ENCODE data around the gene NCOA7. TPM values are rescaled to one million over a fixed set of nuclear protein-coding genes. Genes with fewer than 3 reads are reported as not detected.

NCOA7 gene
- total and polyA plus RNA-seq, 10 of the 15 experiments (the other 5 are each of a cell fraction or from before 2014, with no cell fraction given) = 18.9 to 50.3 (median 34.2) TPM

- TF ChIP-seq, protein P1, sequence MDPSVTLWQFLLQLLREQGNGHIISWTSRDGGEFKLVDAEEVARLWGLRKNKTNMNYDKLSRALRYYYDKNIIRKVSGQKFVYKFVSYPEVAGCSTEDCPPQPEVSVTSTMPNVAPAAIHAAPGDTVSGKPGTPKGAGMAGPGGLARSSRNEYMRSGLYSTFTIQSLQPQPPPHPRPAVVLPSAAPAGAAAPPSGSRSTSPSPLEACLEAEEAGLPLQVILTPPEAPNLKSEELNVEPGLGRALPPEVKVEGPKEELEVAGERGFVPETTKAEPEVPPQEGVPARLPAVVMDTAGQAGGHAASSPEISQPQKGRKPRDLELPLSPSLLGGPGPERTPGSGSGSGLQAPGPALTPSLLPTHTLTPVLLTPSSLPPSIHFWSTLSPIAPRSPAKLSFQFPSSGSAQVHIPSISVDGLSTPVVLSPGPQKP (IDR thresholded peaks at IDR 0.05; ENCODE audit: low read depth, low read length) = no peak
These were observed 36.1 kb downstream of the NCOA7 start (continued) for GRCh38 chr6:125826695-125827463.

GRCh38 chr6:125827788-125828320 lies 37.1 kb downstream of the NCOA7 start:
- SMC1A ChIA-PET (ENCODE audit: uncharacterized antibody, unreplicated experiment) = interaction anchor here (0.9 to 13.4 kb wide), 4 partner anchors 11 to 130 kb away, joined by 3 to 161 read pairs (median 18); partner anchors contain the start of gene NCOA7
- TF ChIP-seq NBN (IDR thresholded peaks at IDR 0.05) (no peak), CBX3 (IDR thresholded peaks at IDR 0.05; ENCODE audit: borderline replicate concordance, low read depth) (no peak), CHD1 (IDR thresholded peaks at IDR 0.05; ENCODE audit: low read depth, low read length) (no peak), TBL1XR1 (IDR thresholded peaks at IDR 0.05; ENCODE audit: low read depth, low read length) (no peak), ZBTB11 (CRISPR knock-in tag; IDR thresholded peaks at IDR 0.05) (no peak), HDAC2 (IDR thresholded peaks at IDR 0.05) (no peak), IKZF2 (IDR thresholded peaks at IDR 0.05) (no peak), STAT3 (IDR thresholded peaks at IDR 0.05; ENCODE audit: low read depth, low read length) (no peak), CREB1 (IDR thresholded peaks at IDR 0.05; ENCODE audit: low read depth) (no peak), ASH2L (IDR thresholded peaks at IDR 0.05; ENCODE audit: borderline replicate concordance, low read depth) (no peak), BACH1 (IDR thresholded peaks at IDR 0.05; ENCODE audit: borderline replicate concordance) (no peak), FOXK2 (IDR thresholded peaks at IDR 0.05) (no peak), NR2C1 (IDR thresholded peaks at IDR 0.05) (no peak)
- TF ChIP-seq, protein P2, sequence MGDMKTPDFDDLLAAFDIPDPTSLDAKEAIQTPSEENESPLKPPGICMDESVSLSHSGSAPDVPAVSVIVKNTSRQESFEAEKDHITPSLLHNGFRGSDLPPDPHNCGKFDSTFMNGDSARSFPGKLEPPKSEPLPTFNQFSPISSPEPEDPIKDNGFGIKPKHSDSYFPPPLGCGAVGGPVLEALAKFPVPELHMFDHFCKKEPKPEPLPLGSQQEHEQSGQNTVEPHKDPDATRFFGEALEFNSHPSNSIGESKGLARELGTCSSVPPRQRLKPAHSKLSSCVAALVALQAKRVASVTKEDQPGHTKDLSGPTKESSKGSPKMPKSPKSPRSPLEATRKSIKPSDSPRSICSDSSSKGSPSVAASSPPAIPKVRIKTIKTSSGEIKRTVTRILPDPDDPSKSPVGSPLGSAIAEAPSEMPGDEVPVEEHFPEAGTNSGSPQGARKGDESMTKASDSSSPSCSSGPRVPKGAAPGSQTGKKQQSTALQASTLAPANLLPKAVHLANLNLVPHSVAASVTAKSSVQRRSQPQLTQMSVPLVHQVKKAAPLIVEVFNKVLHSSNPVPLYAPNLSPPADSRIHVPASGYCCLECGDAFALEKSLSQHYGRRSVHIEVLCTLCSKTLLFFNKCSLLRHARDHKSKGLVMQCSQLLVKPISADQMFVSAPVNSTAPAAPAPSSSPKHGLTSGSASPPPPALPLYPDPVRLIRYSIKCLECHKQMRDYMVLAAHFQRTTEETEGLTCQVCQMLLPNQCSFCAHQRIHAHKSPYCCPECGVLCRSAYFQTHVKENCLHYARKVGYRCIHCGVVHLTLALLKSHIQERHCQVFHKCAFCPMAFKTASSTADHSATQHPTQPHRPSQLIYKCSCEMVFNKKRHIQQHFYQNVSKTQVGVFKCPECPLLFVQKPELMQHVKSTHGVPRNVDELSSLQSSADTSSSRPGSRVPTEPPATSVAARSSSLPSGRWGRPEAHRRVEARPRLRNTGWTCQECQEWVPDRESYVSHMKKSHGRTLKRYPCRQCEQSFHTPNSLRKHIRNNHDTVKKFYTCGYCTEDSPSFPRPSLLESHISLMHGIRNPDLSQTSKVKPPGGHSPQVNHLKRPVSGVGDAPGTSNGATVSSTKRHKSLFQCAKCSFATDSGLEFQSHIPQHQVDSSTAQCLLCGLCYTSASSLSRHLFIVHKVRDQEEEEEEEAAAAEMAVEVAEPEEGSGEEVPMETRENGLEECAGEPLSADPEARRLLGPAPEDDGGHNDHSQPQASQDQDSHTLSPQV (IDR thresholded peaks at IDR 0.05) = no peak

More at GRCh38 chr6:125827788-125828320, 37.1 kb downstream of the NCOA7 start:
- Histone ChIP-seq H3K79me2 (ENCODE audit: control insufficient read depth, insufficient read depth, low read length) (peaks cover 16% of the 10 kb centered on the region), H3K4me1 (ENCODE audit: control insufficient read depth, insufficient read depth, low read length) (peaks cover 13% of the 10 kb centered on the region), H3K36me3 (ENCODE audit: control insufficient read depth in 2 of 2, insufficient read depth in 2 of 2, low read length in 1 of 2) (no peaks in the 10 kb centered on the region), H3K9ac (ENCODE audit: control insufficient read depth, insufficient read depth, low read length) (no peak overlapping the region), H3K27me3 (replicated peaks in 1 of 2; ENCODE audit: control insufficient read depth in 2 of 2, insufficient read depth in 2 of 2, low read length in 1 of 2) (no peaks in the 10 kb centered on the region), H3K4me3 (no peak overlapping the region), H3K9me3 (replicated peaks; ENCODE audit: control insufficient read depth, insufficient read depth, low read length) (no peaks in the 10 kb centered on the region), H3K27ac (ENCODE audit: control insufficient read depth, insufficient read depth) (no peak overlapping the region), H2AFZ (ENCODE audit: control insufficient read depth, low read depth, low read length) (no peak overlapping the region), H4K20me1 (ENCODE audit: control insufficient read depth, insufficient read depth) (no peaks in the 10 kb centered on the region), H3K4me2 (ENCODE audit: control insufficient read depth, insufficient read depth) (no peak overlapping the region)
- TSS peak; percentile 37 for BruUV-seq (replicated peaks)
- in situ Hi-C loops (cut with MboI) = no loop called here
- WGBS (ENCODE audit: insufficient coverage, insufficient replicate concordance, low lambda C conversion rate, missing lambda C conversion rate) = 50% methylated on average over 2 of the region's 2 CpGs
- ATAC-seq (no peak), FAIRE-seq (no peak), DNase-seq (ENCODE audit: low read depth, low spot score) (no peak)
- intact Hi-C loops (cut with micrococcal nuclease; ENCODE audit: unreplicated experiment) = no loop called here
- ChIA-PET CTCF (interaction anchor here (0.8 to 1.6 kb wide), 6 partner anchors 21 to 147 kb away, joined by 3 to 4 read pairs (median 3); no protein-coding TSS in a partner anchor), RAD21 (ENCODE audit: unreplicated experiment) (no interaction called here), POLR2A (no interaction called here)

Measured in GM12878 (cell line).